Osteoblast (primary cell): Measurements from ENCODE around the gene TTLL13. TPM values are rescaled to one million over a fixed set of nuclear protein-coding genes. Genes with fewer than 3 reads are reported as not detected.
"Not testable (repeated sequence)": the region's sequence is repeated elsewhere in the genome, so short reads cannot be mapped to it uniquely, and the experiment has no call there.

Experiments
- DNase-seq: peaks from one replicate; pipeline ENCODE4 v3.0.0; 2011; ENCODE audit warnings: low spot score, mixed read lengths; ENCODE audit not compliant: insufficient read length; ENCODE audit errors: missing footprints
- H2AFZ ChIP-seq: 2 replicates; pipeline ENCODE4 v1.6.0; 2011; ENCODE audit warnings: mild to moderate bottlenecking, low read length
- H3K27ac ChIP-seq: 2 replicates; pipeline ENCODE4 v1.5.1; 2011; ENCODE audit warnings: mild to moderate bottlenecking, low read depth, low read length, moderate library complexity
- H3K27me3 ChIP-seq: 2 replicates; pipeline ENCODE4 v1.6.0; 2012; ENCODE audit warnings: mild to moderate bottlenecking, control low read depth, inconsistent platforms, low read length, moderate library complexity; ENCODE audit not compliant: insufficient read depth
- H3K36me3 ChIP-seq: 2 replicates; pipeline ENCODE4 v1.5.1; 2011; ENCODE audit warnings: mild to moderate bottlenecking, low read length, control low read depth, moderate library complexity; ENCODE audit not compliant: insufficient read depth
- H3K4me1 ChIP-seq: 2 replicates; pipeline ENCODE4 v1.5.1; 2011; ENCODE audit warnings: mild to moderate bottlenecking, low read length, control low read depth, moderate library complexity; ENCODE audit not compliant: insufficient read depth
- H3K4me2 ChIP-seq: 2 replicates; pipeline ENCODE4 v1.6.0; 2011; ENCODE audit warnings: mild to moderate bottlenecking, low read length; ENCODE audit not compliant: insufficient read depth
- H3K4me3 ChIP-seq: fragments of 200-600 bp; sonication (generic); 3 replicates; pipeline ENCODE4 v1.5.1; 2012; ENCODE audit warnings: mild to moderate bottlenecking, low read length, inconsistent platforms; ENCODE audit not compliant: insufficient read depth
- H3K79me2 ChIP-seq: 2 replicates; pipeline ENCODE4 v1.6.0; 2012; ENCODE audit warnings: mild to moderate bottlenecking, low read length, control low read depth, inconsistent platforms; ENCODE audit not compliant: insufficient read depth
- H3K9me3 ChIP-seq: 2 replicates; pipeline ENCODE4 v1.5.1; 2011; ENCODE audit warnings: low read depth, low read length, control low read depth
- H4K20me1 ChIP-seq: 2 replicates; pipeline ENCODE4 v1.6.0; 2012; ENCODE audit warnings: mild to moderate bottlenecking, low read length, control low read depth; ENCODE audit not compliant: insufficient read depth
- total RNA-seq: library from RNA; depleted of rRNA; stranded (reverse); fragments of >200 nt; gene quantifications from 2 replicates; pipeline ENCODE4 v1.2.3, GENCODE V29; 2012
- TF ChIP-seq, protein P1 (sequence below): IDR thresholded peaks from 2 replicates; pipeline ENCODE4 v1.5.1; 2011; ENCODE audit warnings: mild to moderate bottlenecking, low read depth, low read length, moderate library complexity; ENCODE audit errors: extremely low read depth

Gene TTLL13
- total RNA-seq, 1 donor, result under 0.01 TPM

DNA sequence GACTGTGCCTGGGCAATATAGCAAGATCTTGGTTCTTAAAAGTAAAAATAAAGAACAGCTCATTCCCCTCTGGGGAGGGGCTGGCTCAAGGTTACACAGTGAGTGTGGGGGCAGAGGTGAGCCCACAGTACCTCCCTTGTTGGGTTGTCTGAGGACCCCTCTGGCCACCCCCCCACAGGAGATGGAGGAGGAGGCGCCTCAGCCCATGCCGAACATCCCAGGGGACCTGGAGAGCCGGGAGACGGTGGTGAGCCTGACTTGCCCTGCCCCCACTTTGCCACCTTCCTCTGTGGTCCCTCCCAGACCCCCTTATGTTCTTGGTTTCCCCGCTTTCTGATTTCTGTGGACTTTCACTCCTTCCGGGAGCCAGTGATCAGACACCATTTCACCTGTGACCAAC is 44.8 kb downstream of the TTLL13 start:
- Histone ChIP-seq H3K9me3 (no peaks in the 10 kb centered on the region), H3K27me3 (no peaks in the 10 kb centered on the region), H3K4me2 (no peak overlapping the region), H3K79me2 (no peaks in the 10 kb centered on the region), H4K20me1 (no peaks in the 10 kb centered on the region), H3K4me1 (no peaks in the 10 kb centered on the region), H3K27ac (no peak overlapping the region), H3K36me3 (no peaks in the 10 kb centered on the region), H3K4me3 (no peak overlapping the region), H2AFZ (no peak overlapping the region)
- DNase-seq, result no peak
- TF ChIP-seq, protein P1, sequence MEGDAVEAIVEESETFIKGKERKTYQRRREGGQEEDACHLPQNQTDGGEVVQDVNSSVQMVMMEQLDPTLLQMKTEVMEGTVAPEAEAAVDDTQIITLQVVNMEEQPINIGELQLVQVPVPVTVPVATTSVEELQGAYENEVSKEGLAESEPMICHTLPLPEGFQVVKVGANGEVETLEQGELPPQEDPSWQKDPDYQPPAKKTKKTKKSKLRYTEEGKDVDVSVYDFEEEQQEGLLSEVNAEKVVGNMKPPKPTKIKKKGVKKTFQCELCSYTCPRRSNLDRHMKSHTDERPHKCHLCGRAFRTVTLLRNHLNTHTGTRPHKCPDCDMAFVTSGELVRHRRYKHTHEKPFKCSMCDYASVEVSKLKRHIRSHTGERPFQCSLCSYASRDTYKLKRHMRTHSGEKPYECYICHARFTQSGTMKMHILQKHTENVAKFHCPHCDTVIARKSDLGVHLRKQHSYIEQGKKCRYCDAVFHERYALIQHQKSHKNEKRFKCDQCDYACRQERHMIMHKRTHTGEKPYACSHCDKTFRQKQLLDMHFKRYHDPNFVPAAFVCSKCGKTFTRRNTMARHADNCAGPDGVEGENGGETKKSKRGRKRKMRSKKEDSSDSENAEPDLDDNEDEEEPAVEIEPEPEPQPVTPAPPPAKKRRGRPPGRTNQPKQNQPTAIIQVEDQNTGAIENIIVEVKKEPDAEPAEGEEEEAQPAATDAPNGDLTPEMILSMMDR, result no peak

GRCh38 chr15:90294601-90295269 is 45.4 kb downstream of the TTLL13 start:
- Histone ChIP-seq H3K4me3 (no peak overlapping the region), H3K27me3 (no peaks in the 10 kb centered on the region), H4K20me1 (no peaks in the 10 kb centered on the region), H3K4me1 (no peaks in the 10 kb centered on the region), H3K4me2 (no peak overlapping the region), H2AFZ (no peak overlapping the region), H3K36me3 (no peaks in the 10 kb centered on the region), H3K79me2 (no peaks in the 10 kb centered on the region), H3K9me3 (no peaks in the 10 kb centered on the region), H3K27ac (no peak overlapping the region)
- no peak for DNase-seq
- TF ChIP-seq, protein P1, result no peak

GRCh38 chr15:90295270-90295648 is 45.9 kb downstream of the TTLL13 start:
- Histone ChIP-seq H4K20me1 (no peaks in the 10 kb centered on the region), H3K36me3 (no peaks in the 10 kb centered on the region), H3K4me2 (no peak overlapping the region), H3K79me2 (no peaks in the 10 kb centered on the region), H2AFZ (no peak overlapping the region), H3K27ac (no peak overlapping the region), H3K4me3 (no peak overlapping the region), H3K9me3 (no peaks in the 10 kb centered on the region), H3K27me3 (no peaks in the 10 kb centered on the region), H3K4me1 (no peaks in the 10 kb centered on the region)
- TF ChIP-seq, protein P1, result no peak
- no peak for DNase-seq

DNA sequence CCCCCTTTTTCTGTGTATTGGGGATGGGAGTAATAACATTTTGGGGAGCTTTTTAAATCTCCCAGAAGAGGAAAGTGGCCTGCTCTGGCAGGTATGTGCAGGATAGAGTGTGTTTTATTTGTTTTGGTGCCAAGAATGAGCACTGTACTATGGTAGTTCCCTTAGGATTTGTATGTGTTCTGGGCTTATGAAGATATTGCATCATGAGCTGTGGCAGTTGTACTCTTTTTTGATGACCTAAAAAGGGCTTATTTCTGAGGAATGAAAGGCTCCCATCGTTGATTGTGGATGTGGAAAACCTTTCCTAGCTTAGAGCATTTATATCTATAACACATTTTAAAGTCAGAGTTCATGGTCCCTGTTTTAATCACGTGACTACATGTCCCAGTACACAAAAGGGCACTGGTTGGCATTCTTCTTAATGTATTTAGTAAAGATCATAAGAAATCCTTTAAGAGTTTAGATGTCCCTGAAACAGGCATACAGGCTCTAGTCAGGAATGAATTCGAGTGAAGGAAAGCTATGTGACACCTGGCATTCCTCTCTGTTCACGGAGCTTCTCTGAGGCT is 47.0 kb downstream of the TTLL13 start:
- not testable (repeated sequence) for H3K27ac ChIP-seq, H3K36me3 ChIP-seq, H3K9me3 ChIP-seq, DNase-seq, H3K27me3 ChIP-seq, H3K4me3 ChIP-seq, H2AFZ ChIP-seq, H3K79me2 ChIP-seq, H3K4me1 ChIP-seq, H3K4me2 ChIP-seq, H4K20me1 ChIP-seq
